ENCODE measurements around the gene UBE2L5. TPM values are rescaled to one million over a fixed set of nuclear protein-coding genes. Genes with fewer than 3 reads are reported as not detected.

UBE2L5 gene
- polyA plus RNA-seq, 1 donor, result 0.91 TPM

DNA sequence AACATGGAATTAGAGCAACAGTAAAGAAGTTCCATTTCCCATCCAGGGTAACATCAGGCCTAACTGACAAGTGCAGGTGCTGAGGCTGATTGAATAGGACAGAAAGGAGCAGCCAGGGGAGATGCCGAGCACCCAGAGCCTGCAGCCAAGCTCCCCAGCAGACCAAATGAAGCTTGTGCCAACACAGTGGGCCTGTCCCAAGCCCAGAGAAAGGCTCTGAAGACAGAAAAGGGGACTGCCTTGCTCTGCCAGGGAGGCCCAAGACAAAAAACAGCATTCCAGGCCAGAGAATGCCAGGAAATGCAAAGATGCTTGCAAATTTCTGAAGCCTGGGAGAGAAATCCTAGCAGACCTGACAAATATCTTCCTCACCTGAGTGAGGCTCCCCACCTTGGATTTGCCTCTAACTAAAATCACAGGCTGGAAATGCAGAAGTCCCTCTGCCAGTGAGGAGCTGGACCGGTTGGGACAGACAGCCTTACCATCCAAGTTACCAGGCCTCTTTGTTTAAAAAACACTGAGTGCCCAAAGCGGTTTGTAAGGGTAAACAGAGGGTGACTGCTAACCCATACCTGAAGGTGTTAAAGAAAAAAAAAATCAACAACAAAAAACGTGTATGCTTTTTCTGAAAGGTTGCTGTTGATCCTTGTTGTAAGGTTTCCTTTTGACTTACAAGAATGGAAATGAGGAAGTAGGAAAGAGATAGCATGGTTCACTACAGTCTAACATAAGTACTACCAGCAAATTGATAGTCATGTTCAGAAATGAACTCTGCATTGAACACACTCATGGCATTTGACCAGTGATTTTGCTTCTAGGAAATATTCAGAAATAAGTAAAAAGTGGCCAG lies 55.3 kb downstream of the UBE2L5 start:
- DNase-seq, result no peak

Other genes with a start within 250 kb of the UBE2L5 start
- 16.7 TPM for gene KATNAL1, start 114.9 kb upstream of the UBE2L5 start, polyA plus RNA-seq (ENCODE audit: insufficient read length)
- gene HMGB1, start 43.4 kb downstream of the UBE2L5 start, polyA plus RNA-seq (ENCODE audit: insufficient read length), result 968 TPM
- gene USPL1, start 195.4 kb downstream of the UBE2L5 start, polyA plus RNA-seq (ENCODE audit: insufficient read length), result 31.4 TPM

Measured in left kidney (tissue), 2 donors.